OCI-LY1 (cell line): ENCODE results near the gene SGSM1.

Experiments
- H2AFZ ChIP-seq: fragments of 200-600 bp; sonication (generic), shearing (Covaris generic); 2 replicates; pipeline ENCODE4 v1.6.0; 2014; ENCODE audit warnings: antibody characterized with exemption, mild to moderate bottlenecking, low read length
- H3F3A ChIP-seq: fragments of 200-600 bp; sonication (generic), shearing (Covaris generic); 2 replicates; pipeline ENCODE4 v1.6.0; 2014; ENCODE audit warnings: mild to moderate bottlenecking, antibody characterized with exemption, low read length, moderate library complexity; ENCODE audit not compliant: insufficient read depth
- H3K27ac ChIP-seq: fragments of 200-600 bp; sonication (generic); 2 replicates; pipeline ENCODE4 v1.5.1; 2014; ENCODE audit warnings: low read length, mixed run types, mild to moderate bottlenecking, low read depth; ENCODE audit not compliant: poor library complexity, severe bottlenecking
- H3K27me3 ChIP-seq: fragments of 200-600 bp; sonication (generic); 2 replicates; pipeline ENCODE4 v1.6.0; 2014; ENCODE audit warnings: antibody characterized with exemption, mild to moderate bottlenecking, low read length, moderate library complexity; ENCODE audit not compliant: insufficient read depth
- H3K36me3 ChIP-seq: fragments of 200-600 bp; sonication (generic); 2 replicates; pipeline ENCODE4 v1.6.1; 2014; ENCODE audit warnings: mild to moderate bottlenecking, antibody characterized with exemption, low read length, moderate library complexity, mixed read lengths; ENCODE audit not compliant: insufficient read depth
- H3K4me1 ChIP-seq: fragments of 200-600 bp; sonication (generic); 2 replicates; pipeline ENCODE4 v1.5.1; 2014; ENCODE audit warnings: mild to moderate bottlenecking, low read length, moderate library complexity; ENCODE audit not compliant: insufficient read depth, severe bottlenecking
- H3K4me2 ChIP-seq: fragments of 200-600 bp; sonication (generic), shearing (Covaris generic); 2 replicates; pipeline ENCODE4 v1.6.1; 2014; ENCODE audit warnings: low read length
- H3K4me3 ChIP-seq: fragments of 200-600 bp; sonication (generic); 2 replicates; pipeline ENCODE4 v1.5.1; 2014; ENCODE audit warnings: low read length, low read depth, mild to moderate bottlenecking, mixed read lengths; ENCODE audit not compliant: poor library complexity, severe bottlenecking
- H3K79me2 ChIP-seq: fragments of 200-600 bp; shearing (Covaris generic); 2 replicates; pipeline ENCODE4 v1.6.1; 2016; ENCODE audit warnings: mixed run types, low read length, mixed read lengths; ENCODE audit not compliant: insufficient read depth
- H3K9ac ChIP-seq: fragments of 200-600 bp; sonication (generic), shearing (Covaris generic); 2 replicates; pipeline ENCODE4 v1.6.1; 2014; ENCODE audit warnings: mild to moderate bottlenecking, low read length, mixed read lengths
- H3K9me2 ChIP-seq: fragments of 200-600 bp; sonication (generic), shearing (Covaris generic); 2 replicates; pipeline ENCODE4 v1.6.1; 2014; ENCODE audit warnings: low read depth, mild to moderate bottlenecking, low read length, mixed read lengths
- H3K9me3 ChIP-seq: fragments of 200-600 bp; shearing (Covaris generic); 2 replicates; pipeline ENCODE4 v1.6.1; 2014; ENCODE audit warnings: low read length, mixed read lengths
- H4K20me1 ChIP-seq: fragments of 200-600 bp; sonication (generic), shearing (Covaris generic); 2 replicates; pipeline ENCODE4 v1.6.0; 2016; ENCODE audit warnings: mild to moderate bottlenecking, low read length; ENCODE audit not compliant: insufficient read depth
- EZH2 ChIP-seq: fragments of 200-600 bp; sonication (generic), shearing (Covaris generic); IDR thresholded peaks from 2 replicates; pipeline ENCODE4 v1.8.0; 2017; ENCODE audit warnings: borderline replicate concordance, mixed run types, mild to moderate bottlenecking, antibody characterized with exemption, low read length, moderate library complexity, mixed read lengths
- TF ChIP-seq, protein P1 (sequence below): fragments of 200-600 bp; sonication (generic), shearing (Covaris generic); IDR thresholded peaks from 2 replicates; pipeline ENCODE4 v1.5.1; 2017; ENCODE audit warnings: mild to moderate bottlenecking, antibody characterized with exemption, low read length, moderate library complexity, mixed read lengths

SGSM1 gene

DNA sequence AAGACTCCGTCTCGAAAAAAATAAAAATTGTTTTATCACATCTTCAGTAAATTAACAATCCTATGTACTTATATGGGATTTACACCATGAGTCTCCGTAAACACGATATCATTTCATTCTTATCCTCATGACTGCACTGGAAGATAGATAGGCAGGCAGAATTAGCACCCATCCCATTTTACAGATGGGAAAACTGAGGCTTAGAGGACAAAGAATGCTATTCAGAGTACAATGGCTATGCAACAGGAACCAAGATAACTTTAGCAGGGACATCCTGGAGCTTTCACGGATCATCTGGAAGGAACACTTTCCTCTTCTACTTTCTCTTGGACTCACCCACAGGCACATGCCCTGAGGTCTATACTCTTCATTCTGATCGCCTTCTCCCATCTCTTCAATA is 14.6 kb upstream of the SGSM1 start:
- no peaks in the 10 kb centered on the region for H3K27me3 ChIP-seq
- H4K20me1 ChIP-seq: no peaks in the 10 kb centered on the region
- TF ChIP-seq, protein P1, sequence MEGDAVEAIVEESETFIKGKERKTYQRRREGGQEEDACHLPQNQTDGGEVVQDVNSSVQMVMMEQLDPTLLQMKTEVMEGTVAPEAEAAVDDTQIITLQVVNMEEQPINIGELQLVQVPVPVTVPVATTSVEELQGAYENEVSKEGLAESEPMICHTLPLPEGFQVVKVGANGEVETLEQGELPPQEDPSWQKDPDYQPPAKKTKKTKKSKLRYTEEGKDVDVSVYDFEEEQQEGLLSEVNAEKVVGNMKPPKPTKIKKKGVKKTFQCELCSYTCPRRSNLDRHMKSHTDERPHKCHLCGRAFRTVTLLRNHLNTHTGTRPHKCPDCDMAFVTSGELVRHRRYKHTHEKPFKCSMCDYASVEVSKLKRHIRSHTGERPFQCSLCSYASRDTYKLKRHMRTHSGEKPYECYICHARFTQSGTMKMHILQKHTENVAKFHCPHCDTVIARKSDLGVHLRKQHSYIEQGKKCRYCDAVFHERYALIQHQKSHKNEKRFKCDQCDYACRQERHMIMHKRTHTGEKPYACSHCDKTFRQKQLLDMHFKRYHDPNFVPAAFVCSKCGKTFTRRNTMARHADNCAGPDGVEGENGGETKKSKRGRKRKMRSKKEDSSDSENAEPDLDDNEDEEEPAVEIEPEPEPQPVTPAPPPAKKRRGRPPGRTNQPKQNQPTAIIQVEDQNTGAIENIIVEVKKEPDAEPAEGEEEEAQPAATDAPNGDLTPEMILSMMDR: no peak
- no peak for TF ChIP-seq EZH2
- no peaks in the 10 kb centered on the region for H3K4me1 ChIP-seq
- no peaks in the 10 kb centered on the region for H3K9me2 ChIP-seq
- H2AFZ ChIP-seq: no peak overlapping the region
- H3K9me3 ChIP-seq: no peaks in the 10 kb centered on the region
- no peak overlapping the region for H3K27ac ChIP-seq
- no peaks in the 10 kb centered on the region for H3K79me2 ChIP-seq
- no peaks in the 10 kb centered on the region for H3K36me3 ChIP-seq
- no peak overlapping the region for H3K4me3 ChIP-seq
- no peak overlapping the region for H3K4me2 ChIP-seq
- no peak overlapping the region for H3K9ac ChIP-seq
- no peaks in the 10 kb centered on the region for H3F3A ChIP-seq

DNA sequence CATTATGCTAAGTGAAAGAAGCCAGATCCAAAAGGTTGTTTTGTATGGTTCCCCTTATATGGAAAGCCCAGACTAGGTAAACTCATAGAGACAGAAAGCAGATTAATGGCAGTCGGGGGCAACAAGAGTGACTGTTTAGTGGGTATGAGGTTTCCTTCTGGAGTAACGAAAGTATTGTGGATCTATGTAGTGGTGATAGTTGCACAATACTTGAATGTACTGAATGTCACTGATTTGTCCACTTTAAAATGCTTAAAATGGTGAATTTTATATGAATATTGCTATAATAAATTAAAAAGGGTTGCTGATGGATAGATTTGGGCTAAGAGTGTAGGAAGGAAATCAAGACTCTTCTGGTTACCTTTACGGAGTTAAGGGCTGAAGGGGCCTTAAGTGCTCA is 10.0 kb upstream of the SGSM1 start:
- H3K79me2 ChIP-seq: no peaks in the 10 kb centered on the region
- no peak overlapping the region for H3K4me3 ChIP-seq
- H4K20me1 ChIP-seq: no peaks in the 10 kb centered on the region
- H3K9ac ChIP-seq: no peak overlapping the region
- H3K27me3 ChIP-seq: no peaks in the 10 kb centered on the region
- TF ChIP-seq, protein P1: no peak
- TF ChIP-seq EZH2: no peak
- H3K36me3 ChIP-seq: no peaks in the 10 kb centered on the region
- H3K4me2 ChIP-seq: no peak overlapping the region
- H3K9me3 ChIP-seq: no peaks in the 10 kb centered on the region
- no peaks in the 10 kb centered on the region for H3K9me2 ChIP-seq
- no peak overlapping the region for H3K27ac ChIP-seq
- H2AFZ ChIP-seq: no peak overlapping the region
- no peaks in the 10 kb centered on the region for H3F3A ChIP-seq
- H3K4me1 ChIP-seq: no peaks in the 10 kb centered on the region

DNA sequence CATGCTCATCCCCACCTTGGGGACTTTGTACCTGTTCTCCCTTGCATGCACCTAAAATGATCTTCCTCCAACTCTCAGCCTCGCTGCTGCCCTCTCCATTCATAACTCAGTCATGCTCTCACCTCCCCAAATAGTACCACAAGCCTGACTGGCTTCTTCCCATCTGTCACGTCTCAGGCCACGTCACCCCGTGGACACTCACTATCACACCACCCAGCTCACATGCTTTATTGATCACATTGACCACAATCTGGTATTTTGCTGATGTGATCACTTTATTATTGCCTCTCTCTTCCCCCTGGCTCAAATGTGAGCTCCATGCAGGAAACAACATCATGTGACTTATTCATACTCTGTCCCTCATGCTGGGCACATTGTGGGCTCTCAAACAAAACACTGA is 9.2 kb upstream of the SGSM1 start:
- no peak overlapping the region for H3K9ac ChIP-seq
- no peaks in the 10 kb centered on the region for H3K79me2 ChIP-seq

More for the DNA sequence above, 9.2 kb upstream of the SGSM1 start:
- Histone ChIP-seq H3K4me1 (no peaks in the 10 kb centered on the region), H4K20me1 (no peaks in the 10 kb centered on the region), H3F3A (no peaks in the 10 kb centered on the region), H3K9me3 (no peaks in the 10 kb centered on the region), H3K36me3 (no peaks in the 10 kb centered on the region), H3K4me2 (no peak overlapping the region), H2AFZ (no peak overlapping the region), H3K9me2 (no peaks in the 10 kb centered on the region), H3K27me3 (no peaks in the 10 kb centered on the region), H3K4me3 (no peak overlapping the region), H3K27ac (no peak overlapping the region)
- no peak for TF ChIP-seq EZH2
- TF ChIP-seq, protein P1: no peak
